T-helper 17 cell (primary cell): ENCODE data around the gene HDAC10. TPM values are rescaled to one million over a fixed set of nuclear protein-coding genes. Genes with fewer than 3 reads are reported as not detected.
A peak's percentile ranks its signal among the peaks of the same experiment; 100 is the strongest.
"Not testable (repeated sequence)": the region's sequence is repeated elsewhere in the genome, so short reads cannot be mapped to it uniquely, and the experiment has no call there.

ENCODE experiments used
- ATAC-seq: fragments of 150-1000 bp; cut with Tn5 transposase; 2 replicates; pipeline ENCODE4 v1.10.0; 2021; ENCODE audit warnings: mild to moderate bottlenecking, moderate library complexity
- DNase-seq, 3 donors: peaks; one replicate each; pipeline versions ENCODE4 v3.0.0 to v3.0.0-alpha.2; 2020 to 2021
- H3K9me3 ChIP-seq: one replicate; pipeline ENCODE4 v1.7.0; 2013; ENCODE audit warnings: low read length, mild to moderate bottlenecking; ENCODE audit not compliant: control insufficient read depth, poor library complexity, severe bottlenecking
- H3K27ac Mint-ChIP-seq: one replicate; pipeline ENCODE4 v1.8.0; 2022; ENCODE audit warnings: mild to moderate bottlenecking, moderate library complexity, mixed read lengths
- H3K27me3 Mint-ChIP-seq: one replicate; pipeline ENCODE4 v1.8.0; 2022; ENCODE audit warnings: mixed read lengths
- H3K36me3 Mint-ChIP-seq: one replicate; pipeline ENCODE4 v1.8.0; 2022; ENCODE audit warnings: low read depth, mixed read lengths
- H3K4me1 Mint-ChIP-seq: one replicate; pipeline ENCODE4 v1.8.0; 2022; ENCODE audit warnings: mild to moderate bottlenecking, mixed read lengths
- H3K4me3 Mint-ChIP-seq: one replicate; pipeline ENCODE4 v1.8.0; 2022; ENCODE audit warnings: mild to moderate bottlenecking, moderate library complexity, mixed read lengths
- total RNA-seq, 4 donors: library from RNA in 2 of 4; stranded (reverse) in 2 of 4; gene quantifications; one replicate each; pipeline ENCODE4 v1.2.3 and lab custom pipeline; 2022 to 2026

The HDAC10 gene
- total RNA-seq, 2 donors from 2014 or later = 95.5 to 105 TPM

- H3K36me3 Mint-ChIP-seq = peaks cover 4% of the 10 kb centered on the region
- no peak overlapping the region for H3K27ac Mint-ChIP-seq
- H3K9me3 ChIP-seq = no peaks in the 10 kb centered on the region
- DNase-seq = no peak
- ATAC-seq = peak; percentile 7
- no peaks in the 10 kb centered on the region for H3K27me3 Mint-ChIP-seq
- peak overlapping the region; percentile 73 for H3K4me3 Mint-ChIP-seq
- H3K4me1 Mint-ChIP-seq = peaks cover 13% of the 10 kb centered on the region
These were observed 35.6 kb downstream of the HDAC10 start for GRCh38 chr22:50215297-50216054.

DNA sequence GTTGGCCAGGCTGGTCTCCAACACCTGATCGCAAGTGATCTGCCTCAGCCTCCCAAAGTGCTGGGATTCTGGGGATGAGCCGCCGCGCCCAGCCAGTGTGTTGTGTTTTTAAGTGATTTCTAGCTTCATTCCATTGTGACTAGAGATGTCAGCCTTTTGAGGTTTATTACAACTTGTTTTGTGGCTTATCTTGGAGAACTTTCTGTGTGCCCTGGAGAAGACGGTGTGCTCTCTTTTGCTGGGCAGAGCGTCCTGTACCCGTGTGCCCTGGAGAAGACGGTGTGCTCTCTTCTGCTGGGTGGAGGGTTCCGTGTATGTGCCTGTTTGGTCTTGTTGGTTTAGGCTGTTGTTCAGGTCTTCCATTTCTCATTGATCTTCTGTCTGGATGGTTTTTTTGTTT is 37.8 kb downstream of the HDAC10 start:
- no peak for ATAC-seq
- no peak overlapping the region for H3K4me3 Mint-ChIP-seq
- no peak for DNase-seq
- H3K4me1 Mint-ChIP-seq = peaks cover 19% of the 10 kb centered on the region
- no peaks in the 10 kb centered on the region for H3K27me3 Mint-ChIP-seq
- peaks cover 6% of the 10 kb centered on the region for H3K36me3 Mint-ChIP-seq
- peak overlapping the region; percentile 69 for H3K27ac Mint-ChIP-seq
- H3K9me3 ChIP-seq = no peaks in the 10 kb centered on the region

DNA sequence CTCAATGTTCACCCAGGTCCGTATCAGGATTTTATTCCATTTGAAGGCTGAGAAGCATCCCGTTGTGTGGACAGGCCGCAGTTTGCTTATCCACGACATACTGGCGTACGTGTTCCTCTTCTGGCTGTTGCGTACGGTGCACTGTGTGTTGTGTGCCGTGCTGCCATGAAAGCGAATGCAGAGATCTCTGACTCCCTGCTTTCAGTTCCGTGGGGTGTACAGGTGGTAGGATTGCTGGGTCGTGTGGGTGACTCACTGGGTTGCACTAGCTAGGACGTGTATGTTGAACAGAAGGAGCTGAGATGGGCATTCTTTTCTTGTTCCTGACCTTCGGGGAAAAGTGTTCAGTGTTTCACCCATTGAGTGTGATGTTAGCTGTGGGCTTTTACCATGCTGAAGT is 39.9 kb downstream of the HDAC10 start:
- no peak for ATAC-seq

GRCh38 chr22:50210378-50211139 is 40.5 kb downstream of the HDAC10 start:
- DNase-seq (no peak), ATAC-seq (no peak)
- H3K27me3 Mint-ChIP-seq = no peaks in the 10 kb centered on the region
- H3K4me1 Mint-ChIP-seq = peaks cover 19% of the 10 kb centered on the region
- H3K9me3 ChIP-seq = no peaks in the 10 kb centered on the region
- H3K4me3 Mint-ChIP-seq = no peak overlapping the region
- H3K27ac Mint-ChIP-seq = peak overlapping the region; percentile 69
- peaks cover 6% of the 10 kb centered on the region for H3K36me3 Mint-ChIP-seq

More for the DNA sequence above, 39.9 kb downstream of the HDAC10 start:
- H3K9me3 ChIP-seq = no peaks in the 10 kb centered on the region
- no peak overlapping the region for H3K4me3 Mint-ChIP-seq
- no peak for DNase-seq
- no peak overlapping the region for H3K27ac Mint-ChIP-seq
- H3K27me3 Mint-ChIP-seq = no peaks in the 10 kb centered on the region
- peaks cover 19% of the 10 kb centered on the region for H3K4me1 Mint-ChIP-seq
- peaks cover 6% of the 10 kb centered on the region for H3K36me3 Mint-ChIP-seq

GRCh38 chr22:50209893-50210292 is 41.2 kb downstream of the HDAC10 start:
- DNase-seq = peak; percentile 50 to 69 (median 55)
- ATAC-seq = peak; percentile 81
- Mint-ChIP-seq H3K4me3 (peak overlapping the region; percentile 64), H3K4me1 (peaks cover 23% of the 10 kb centered on the region), H3K27ac (peak overlapping the region; percentile 69), H3K36me3 (peaks cover 7% of the 10 kb centered on the region), H3K27me3 (no peaks in the 10 kb centered on the region)
- H3K9me3 ChIP-seq = no peaks in the 10 kb centered on the region

DNA sequence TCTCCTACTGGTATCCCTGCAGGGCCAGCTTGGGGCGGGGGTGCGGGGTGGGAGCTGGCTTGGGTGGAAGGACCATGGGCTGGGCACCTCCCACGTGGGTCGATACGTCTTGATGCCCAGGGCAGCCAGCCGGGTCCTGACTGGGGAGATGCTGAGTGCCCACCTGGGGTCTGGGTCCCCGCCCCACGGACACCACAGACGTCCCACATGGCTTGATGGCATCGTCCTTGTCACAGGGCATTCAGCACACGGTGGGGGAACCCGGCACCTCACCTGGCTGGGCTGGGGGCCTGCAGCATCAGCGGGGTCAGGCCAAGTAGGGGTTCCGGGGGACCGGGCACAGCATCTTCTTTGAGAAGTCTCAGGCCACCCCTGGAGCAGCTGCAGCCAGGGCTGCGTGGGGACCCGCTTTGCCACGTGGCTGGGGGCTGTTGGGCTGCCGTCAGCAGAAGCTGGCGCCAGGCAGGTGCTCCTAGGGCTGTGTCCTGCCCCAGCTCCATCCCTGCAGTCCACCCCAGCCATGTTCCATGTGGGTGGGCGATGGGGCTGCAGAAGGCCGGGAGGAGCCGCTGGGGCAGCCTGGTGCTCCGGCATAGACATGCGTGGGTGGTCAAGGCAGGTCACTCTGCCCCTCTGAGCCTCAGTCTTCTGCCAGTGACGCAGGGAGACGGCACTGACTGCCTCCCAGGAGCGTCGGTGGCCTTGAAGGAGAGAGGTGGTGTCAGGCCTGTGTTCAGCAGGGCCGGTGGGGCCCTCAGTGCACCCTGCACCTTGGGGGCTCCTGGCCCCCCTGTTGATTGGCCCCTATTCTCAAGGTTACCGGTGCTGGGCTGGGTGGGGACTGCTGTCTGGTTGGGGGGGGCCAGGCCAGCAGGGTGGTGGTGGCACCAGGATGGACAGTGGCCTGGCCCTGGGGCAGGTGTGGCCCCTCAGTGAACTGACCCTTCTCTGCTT is 41.8 kb downstream of the HDAC10 start:
- DNase-seq = no peak
- Mint-ChIP-seq H3K36me3 (peaks cover 9% of the 10 kb centered on the region), H3K27me3 (no peaks in the 10 kb centered on the region), H3K4me1 (peaks cover 23% of the 10 kb centered on the region), H3K27ac (peak overlapping the region; percentile 69), H3K4me3 (peak overlapping the region; percentile 64)
- ATAC-seq = peak; percentile 31
- H3K9me3 ChIP-seq = no peaks in the 10 kb centered on the region

DNA sequence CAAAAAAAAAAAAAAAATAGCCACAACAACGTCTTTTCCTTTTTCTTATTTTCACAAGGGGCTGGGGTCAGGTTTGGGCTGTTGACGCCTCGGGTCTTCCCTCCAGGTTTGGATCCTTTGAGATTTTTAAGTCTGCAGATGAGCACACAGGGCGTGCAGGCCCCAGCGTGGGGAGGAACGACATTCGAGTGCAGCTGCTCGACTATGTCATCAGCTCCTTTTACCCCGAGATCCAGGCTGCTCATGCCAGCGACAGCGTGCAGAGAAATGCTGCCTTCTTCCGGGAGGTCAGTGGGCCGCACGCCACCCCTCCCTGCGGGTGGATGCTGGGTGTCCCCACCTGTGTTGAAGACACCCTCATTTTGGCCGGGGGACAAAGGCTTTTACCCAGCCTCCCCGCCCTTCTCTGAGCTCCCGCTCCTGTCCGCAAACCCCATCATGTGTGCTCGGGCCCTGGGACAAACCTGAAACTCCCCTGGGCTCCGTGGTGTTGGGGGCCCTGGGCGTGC is 42.6 kb downstream of the HDAC10 start:
- ATAC-seq (no peak), DNase-seq (no peak)
- H3K9me3 ChIP-seq = no peaks in the 10 kb centered on the region
- H3K4me1 Mint-ChIP-seq = peaks cover 25% of the 10 kb centered on the region
- H3K4me3 Mint-ChIP-seq = no peak overlapping the region
- peaks cover 9% of the 10 kb centered on the region for H3K36me3 Mint-ChIP-seq
- no peaks in the 10 kb centered on the region for H3K27me3 Mint-ChIP-seq
- H3K27ac Mint-ChIP-seq = peak overlapping the region; percentile 43

GRCh38 chr22:50207383-50208140 is 43.5 kb downstream of the HDAC10 start:
- Mint-ChIP-seq H3K4me3 (no peak overlapping the region), H3K27ac (no peak overlapping the region), H3K4me1 (peaks cover 17% of the 10 kb centered on the region), H3K36me3 (peaks cover 5% of the 10 kb centered on the region), H3K27me3 (no peaks in the 10 kb centered on the region)
- ATAC-seq = no peak
- DNase-seq = no peak
- H3K9me3 ChIP-seq = no peaks in the 10 kb centered on the region

DNA sequence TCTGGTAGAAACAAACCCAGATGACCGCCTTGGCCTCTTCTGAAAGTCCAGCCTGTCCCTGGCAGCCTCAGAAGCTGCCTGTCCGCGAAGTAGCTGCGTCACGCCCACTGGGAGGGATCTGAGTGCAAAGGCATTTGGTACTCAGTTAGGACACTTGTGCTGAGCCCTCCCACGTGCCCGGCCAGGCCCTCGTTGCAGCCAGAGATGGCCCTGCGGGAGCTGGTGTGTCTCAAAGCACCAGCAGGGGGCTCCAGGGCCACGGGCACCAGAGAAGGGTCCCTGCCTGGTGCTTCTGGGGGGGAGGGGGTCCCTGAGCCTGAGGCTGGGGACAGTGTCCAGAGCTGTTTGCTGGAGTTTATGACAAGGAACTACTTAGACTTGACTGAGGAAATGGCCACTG is 44.5 kb downstream of the HDAC10 start:
- Mint-ChIP-seq H3K4me1 (peaks cover 22% of the 10 kb centered on the region), H3K36me3 (peaks cover 5% of the 10 kb centered on the region), H3K4me3 (no peak overlapping the region), H3K27ac (no peak overlapping the region), H3K27me3 (no peaks in the 10 kb centered on the region)
- H3K9me3 ChIP-seq = no peaks in the 10 kb centered on the region
- DNase-seq (no peak), ATAC-seq (no peak)

- Mint-ChIP-seq H3K4me1 (peaks cover 22% of the 10 kb centered on the region), H3K4me3 (no peak overlapping the region), H3K27ac (no peak overlapping the region), H3K36me3 (peaks cover 5% of the 10 kb centered on the region), H3K27me3 (no peaks in the 10 kb centered on the region)
- no peak for DNase-seq
- no peaks in the 10 kb centered on the region for H3K9me3 ChIP-seq
- ATAC-seq = no peak
These were observed 45.1 kb downstream of the HDAC10 start for GRCh38 chr22:50205781-50206569.

GRCh38 chr22:50204998-50205397 is 46.1 kb downstream of the HDAC10 start:
- Mint-ChIP-seq H3K4me3 (peak overlapping the region; percentile 59), H3K4me1 (peaks cover 20% of the 10 kb centered on the region), H3K27ac (peak overlapping the region; percentile 66)
- not testable (repeated sequence) for H3K9me3 ChIP-seq, H3K36me3 Mint-ChIP-seq, DNase-seq, ATAC-seq, H3K27me3 Mint-ChIP-seq

- no peak for DNase-seq
- H3K36me3 Mint-ChIP-seq = peaks cover 3% of the 10 kb centered on the region
- no peak for ATAC-seq
- peaks cover 18% of the 10 kb centered on the region for H3K4me1 Mint-ChIP-seq
- peak overlapping the region; percentile 66 for H3K27ac Mint-ChIP-seq
- H3K9me3 ChIP-seq = no peaks in the 10 kb centered on the region
- no peaks in the 10 kb centered on the region for H3K27me3 Mint-ChIP-seq
- no peak overlapping the region for H3K4me3 Mint-ChIP-seq
These were observed 46.5 kb downstream of the HDAC10 start for GRCh38 chr22:50204571-50204970.
